Measurements from ENCODE around the gene MCHR1.

- TF ChIP-seq POLR2A (IDR thresholded peaks at IDR 0.05; ENCODE audit: low read depth, low read length) (no peak), CEBPB (IDR thresholded peaks at IDR 0.05; ENCODE audit: low read depth, low read length) (no peak), CTCF (conservative IDR thresholded peaks at IDR 0.05; ENCODE audit: low read depth, low read length) (no peak), MXI1 (IDR thresholded peaks at IDR 0.05; ENCODE audit: borderline replicate concordance, low read depth, low read length) (no peak), RAD21 (IDR thresholded peaks at IDR 0.05; ENCODE audit: low read length) (no peak), FOS (IDR thresholded peaks at IDR 0.05; ENCODE audit: low read depth, low read length) (no peak), CHD1 (IDR thresholded peaks at IDR 0.05; ENCODE audit: low read depth, low read length) (no peak), SMC3 (IDR thresholded peaks at IDR 0.05; ENCODE audit: low read depth, low read length) (no peak), NFE2L2 (IDR thresholded peaks at IDR 0.05; ENCODE audit: low read depth, low read length) (no peak), RCOR1 (IDR thresholded peaks at IDR 0.05; ENCODE audit: insufficient replicate concordance, low read length) (no peak), RFX5 (IDR thresholded peaks at IDR 0.05; ENCODE audit: low read depth, low read length) (no peak), BHLHE40 (IDR thresholded peaks at IDR 0.05; ENCODE audit: low read depth, low read length) (no peak)
Observed at GRCh38 chr22:40712311-40712710, 33.0 kb downstream of the MCHR1 start.
